BJ (cell line): ENCODE measurements around the gene ICAM5. TPM values are rescaled to one million over a fixed set of nuclear protein-coding genes. Genes with fewer than 3 reads are reported as not detected.

Experiments
- CTCF ChIA-PET: fragments of 350-600 bp; formaldehyde crosslinking; extraction: SDS; loops from one replicate; lab custom pipeline; 2021; ENCODE audit warnings: antibody characterized with exemption, inconsistent platforms; lab: Yijun Ruan, JAX
- POLR2A ChIA-PET: fragments of 300-600 bp; sonication (Branson Sonifier 250); formaldehyde crosslinking; extraction: SDS; loops from one replicate; lab custom pipeline; 2021; ENCODE audit warnings: antibody characterized with exemption; lab: Charles Lee
- DNase-seq: peaks from one replicate; pipeline ENCODE4 v3.0.0-alpha.2; 2011; ENCODE audit warnings: low read depth
- H3K27me3 ChIP-seq: 2 replicates; pipeline ENCODE4 v1.6.0; 2011; ENCODE audit warnings: low read length; ENCODE audit not compliant: control insufficient read depth, insufficient read depth
- H3K36me3 ChIP-seq: 2 replicates; pipeline ENCODE4 v1.5.1; 2011; ENCODE audit warnings: low read length; ENCODE audit not compliant: control insufficient read depth, insufficient read depth
- H3K4me3 ChIP-seq: 2 replicates; pipeline ENCODE4 v1.5.1; 2011; ENCODE audit warnings: low read depth, mild to moderate bottlenecking, control low read depth, low read length
- polyA plus RNA-seq: library from polyadenylated mRNA; depleted of rRNA; stranded (reverse); fragments of >200 nt; gene quantifications from 2 replicates; pipeline ENCODE4 v1.2.3, GENCODE V29; 2011
- TF ChIP-seq, protein P1 (sequence below): IDR thresholded peaks from 2 replicates; pipeline ENCODE4 v1.5.1; 2011; ENCODE audit warnings: low read depth, mild to moderate bottlenecking, control low read depth, inconsistent platforms, low read length, moderate library complexity; ENCODE audit not compliant: insufficient read depth

The ICAM5 gene
- polyA plus RNA-seq, 1 experiment, result 9.2 TPM

DNA sequence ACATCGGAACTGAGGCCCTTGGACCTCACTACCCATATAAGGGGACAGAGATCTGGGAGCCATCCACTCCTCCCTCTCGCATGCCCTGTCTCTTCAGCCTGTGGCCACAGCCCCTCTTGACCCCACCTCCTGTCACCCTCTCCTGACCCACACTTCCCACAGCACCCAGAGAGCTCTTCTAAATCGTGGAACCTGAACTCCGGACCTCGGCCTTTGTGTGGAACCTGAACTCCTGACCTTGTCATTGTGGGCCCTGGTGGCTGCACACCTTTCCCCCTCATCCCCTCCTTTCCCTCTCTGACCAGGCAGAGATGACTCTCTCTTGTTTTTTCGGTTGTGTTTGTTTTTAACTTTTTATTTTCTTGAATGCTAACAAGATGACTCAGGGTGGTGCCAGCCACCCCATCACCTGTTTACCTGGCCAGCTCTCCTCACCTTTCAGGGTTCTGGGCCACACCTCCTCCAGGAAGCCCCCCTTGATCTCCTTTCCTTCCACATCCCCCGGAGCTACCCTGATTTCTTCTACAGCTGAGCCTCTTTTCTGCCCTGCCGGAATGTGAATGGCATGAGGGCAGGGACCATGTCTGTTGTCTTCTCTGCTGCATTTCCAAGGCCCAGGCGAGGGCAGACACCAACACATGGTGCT, 32.7 kb upstream of the ICAM5 start:
- ChIA-PET CTCF (interaction anchor here (0.6 to 7.8 kb wide), 5 partner anchors 14 to 1352 kb away, joined by 3 to 86 read pairs (median 53); partner anchors contain the start of gene ICAM1), POLR2A (no interaction called here)
- Histone ChIP-seq H3K27me3 (no peaks in the 10 kb centered on the region), H3K36me3 (peaks cover 23% of the 10 kb centered on the region), H3K4me3 (no peak overlapping the region)
- TF ChIP-seq, protein P1, sequence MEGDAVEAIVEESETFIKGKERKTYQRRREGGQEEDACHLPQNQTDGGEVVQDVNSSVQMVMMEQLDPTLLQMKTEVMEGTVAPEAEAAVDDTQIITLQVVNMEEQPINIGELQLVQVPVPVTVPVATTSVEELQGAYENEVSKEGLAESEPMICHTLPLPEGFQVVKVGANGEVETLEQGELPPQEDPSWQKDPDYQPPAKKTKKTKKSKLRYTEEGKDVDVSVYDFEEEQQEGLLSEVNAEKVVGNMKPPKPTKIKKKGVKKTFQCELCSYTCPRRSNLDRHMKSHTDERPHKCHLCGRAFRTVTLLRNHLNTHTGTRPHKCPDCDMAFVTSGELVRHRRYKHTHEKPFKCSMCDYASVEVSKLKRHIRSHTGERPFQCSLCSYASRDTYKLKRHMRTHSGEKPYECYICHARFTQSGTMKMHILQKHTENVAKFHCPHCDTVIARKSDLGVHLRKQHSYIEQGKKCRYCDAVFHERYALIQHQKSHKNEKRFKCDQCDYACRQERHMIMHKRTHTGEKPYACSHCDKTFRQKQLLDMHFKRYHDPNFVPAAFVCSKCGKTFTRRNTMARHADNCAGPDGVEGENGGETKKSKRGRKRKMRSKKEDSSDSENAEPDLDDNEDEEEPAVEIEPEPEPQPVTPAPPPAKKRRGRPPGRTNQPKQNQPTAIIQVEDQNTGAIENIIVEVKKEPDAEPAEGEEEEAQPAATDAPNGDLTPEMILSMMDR, result no peak
- DNase-seq, result no peak

DNA sequence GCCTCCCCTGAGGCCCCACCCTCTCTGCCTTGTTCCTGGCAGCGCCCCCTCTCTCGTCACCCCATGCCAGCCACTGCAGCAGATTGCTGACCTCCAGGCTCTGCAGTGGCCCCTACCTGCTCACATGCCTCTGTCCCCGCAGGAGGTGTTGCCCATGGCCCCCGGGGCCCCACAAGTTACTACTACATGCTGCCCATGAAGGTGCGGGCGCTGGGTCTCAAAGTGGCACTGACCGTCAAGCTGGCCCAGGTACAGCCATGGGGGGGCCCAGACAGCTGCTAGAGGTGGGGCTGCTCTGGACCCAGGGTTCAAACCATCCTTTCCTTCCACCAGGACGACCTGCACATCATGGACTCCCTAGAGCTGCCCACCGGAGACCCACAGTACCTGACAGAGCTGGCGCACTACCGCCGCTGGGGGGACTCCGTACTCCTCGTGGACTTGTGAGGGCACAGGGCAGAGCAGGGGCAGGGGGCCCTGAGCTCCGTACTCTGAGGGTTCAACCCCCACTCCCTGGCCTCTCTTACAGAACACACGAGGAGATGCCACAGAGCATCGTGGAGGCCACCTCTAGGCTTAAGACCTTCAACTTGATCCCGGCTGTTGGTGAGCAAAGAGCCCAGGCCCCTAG, 31.6 kb upstream of the ICAM5 start:
- Histone ChIP-seq H3K4me3 (no peak overlapping the region), H3K27me3 (no peaks in the 10 kb centered on the region), H3K36me3 (peaks cover 23% of the 10 kb centered on the region)
- ChIA-PET CTCF (interaction anchor here (0.6 to 7.8 kb wide), 30 partner anchors 8 to 328 kb away, joined by 3 to 86 read pairs (median 4); partner anchors contain the start of genes ICAM1, ICAM5 and TYK2), POLR2A (interaction anchor here (0.6 kb wide), 1 partner anchor 14 kb away, joined by 5 read pairs; no protein-coding TSS in a partner anchor)
- no peak for DNase-seq
- TF ChIP-seq, protein P1, result no peak

DNA sequence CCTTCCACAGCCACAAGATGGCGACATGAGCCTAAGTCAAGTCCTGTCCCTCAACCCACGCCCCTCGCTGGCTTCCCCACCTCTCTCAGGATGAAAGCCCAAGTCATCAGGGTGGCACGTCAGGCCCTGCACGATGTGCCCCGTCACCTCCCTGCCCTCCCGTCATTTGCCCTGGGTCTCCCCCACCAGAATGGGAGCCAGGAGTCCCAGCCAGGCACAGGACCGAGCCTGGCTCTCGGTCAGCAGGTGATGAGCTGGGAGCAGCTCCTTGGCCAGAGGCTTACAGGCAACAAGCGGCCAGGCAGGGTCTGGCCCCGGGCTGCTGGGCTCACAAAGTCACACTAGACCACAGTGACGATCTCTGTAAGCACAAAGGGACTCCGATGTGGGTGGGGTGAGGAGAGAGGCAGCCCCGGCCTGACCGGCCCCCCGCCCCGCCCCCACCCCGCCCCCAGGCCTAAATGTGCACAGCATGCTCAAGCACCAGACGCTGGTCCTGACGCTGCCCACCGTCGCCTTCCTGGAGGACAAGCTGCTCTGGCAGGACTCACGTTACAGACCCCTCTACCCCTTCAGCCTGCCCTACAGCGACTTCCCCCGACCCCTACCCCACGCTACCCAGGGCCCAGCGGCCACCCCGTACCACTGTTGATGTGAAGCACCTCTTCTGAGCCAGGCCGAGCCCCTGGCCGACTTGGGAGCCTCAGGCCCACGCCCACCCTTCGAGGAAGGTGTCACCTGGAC, 30.4 kb upstream of the ICAM5 start:
- DNase-seq, result no peak
- H3K4me3 ChIP-seq, result no peak overlapping the region
- H3K27me3 ChIP-seq, result no peaks in the 10 kb centered on the region
- peaks cover 22% of the 10 kb centered on the region for H3K36me3 ChIP-seq
- ChIA-PET POLR2A (interaction anchor here (0.6 kb wide), 1 partner anchor 13 kb away, joined by 5 read pairs; no protein-coding TSS in a partner anchor), CTCF (interaction anchor here (0.6 to 7.8 kb wide), 35 partner anchors 9 to 329 kb away, joined by 3 to 86 read pairs (median 4); partner anchors contain the start of genes ICAM1, ICAM5 and TYK2)
- TF ChIP-seq, protein P1, result peak; percentile 80

DNA sequence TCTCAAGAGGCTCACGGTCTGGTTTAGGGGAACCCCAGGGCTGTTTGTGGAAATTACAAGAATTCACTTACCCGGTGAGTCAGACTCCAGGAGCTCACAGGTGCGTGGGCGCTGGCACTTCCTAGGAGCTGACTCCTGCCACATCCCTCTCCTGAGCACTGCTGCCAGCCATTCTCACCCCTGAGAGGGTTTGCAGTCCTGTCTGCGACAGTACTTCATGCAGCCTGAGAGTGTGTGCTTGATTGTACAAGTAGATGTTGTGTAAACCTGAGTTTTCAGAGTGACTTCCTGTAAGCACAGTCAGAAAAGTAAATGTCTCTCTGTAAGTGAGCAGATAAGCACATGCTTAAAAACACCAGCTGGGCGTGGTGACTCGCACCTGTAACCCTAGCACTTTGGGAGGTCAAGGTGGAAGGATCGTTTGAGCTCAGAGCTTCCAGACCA, 29.6 kb upstream of the ICAM5 start:
- H3K27me3 ChIP-seq, result no peaks in the 10 kb centered on the region
- DNase-seq, result no peak
- TF ChIP-seq, protein P1, result no peak
- CTCF ChIA-PET, result interaction anchor here (0.6 to 7.8 kb wide), 14 partner anchors 10 to 327 kb away, joined by 3 to 86 read pairs (median 4); partner anchors contain the start of genes ICAM1, ICAM5 and TYK2
- H3K36me3 ChIP-seq, result peaks cover 16% of the 10 kb centered on the region
- no peak overlapping the region for H3K4me3 ChIP-seq
- POLR2A ChIA-PET, result interaction anchor here (0.6 kb wide), 1 partner anchor 127 kb away, joined by 12 read pairs; no protein-coding TSS in a partner anchor
